Measurements from ENCODE around the gene DCAF16. TPM values are rescaled to one million over a fixed set of nuclear protein-coding genes. Genes with fewer than 3 reads are reported as not detected.
A peak's percentile ranks its signal among the peaks of the same experiment; 100 is the strongest.

DCAF16 gene
- total RNA-seq, 6 experiments from 2014 or later: 4.2 to 7.9 (median 5.6) TPM

GRCh38 chr4:17809667-17810066 lies 890 bp downstream of the DCAF16 start:
- Histone ChIP-seq H3K27ac (peak overlapping the region; percentile 78 to 93 (median 90)), H3K36me3 (no peaks in the 10 kb centered on the region), H3K4me3 (peak overlapping the region; percentile 73 to 86 (median 82)), H3K27me3 (no peaks in the 10 kb centered on the region), H3K4me1 (peaks cover 0 to 26% (median 14%) of the 10 kb centered on the region in 4 donors), H3K9me3 (no peaks in the 10 kb centered on the region)
- intact Hi-C loops (cut with DNase I): loop anchor here in 1 of 2 donors (10.0 kb wide), 1 partner anchor 775 kb away; no protein-coding TSS in a partner anchor
- 2% methylated on average over 7 of the region's 7 CpGs for WGBS (ENCODE audit: insufficient coverage, low coverage, low lambda C conversion rate, missing lambda C conversion rate)
- DNase-seq (no peak), ATAC-seq (no peak)
- TF ChIP-seq CTCF (IDR thresholded peaks at IDR 0.05): no peak
- TF ChIP-seq POLR2A (IDR thresholded peaks at IDR 0.05): no peak

GRCh38 chr4:17807446-17807845 lies 3.1 kb downstream of the DCAF16 start:
- intact Hi-C loops (cut with DNase I): no loop called here
- Histone ChIP-seq H3K27ac (no peak overlapping the region), H3K36me3 (peaks cover 0 to 22% (median 6%) of the 10 kb centered on the region in 4 donors), H3K27me3 (no peaks in the 10 kb centered on the region), H3K4me1 (peaks cover 0 to 26% (median 14%) of the 10 kb centered on the region in 4 donors), H3K4me3 (no peak overlapping the region), H3K9me3 (no peaks in the 10 kb centered on the region)
- TF ChIP-seq CTCF (IDR thresholded peaks at IDR 0.05): no peak
- no peak for TF ChIP-seq POLR2A (IDR thresholded peaks at IDR 0.05)
- 56% methylated on average over 6 of the region's 6 CpGs for WGBS (ENCODE audit: insufficient coverage, low coverage, low lambda C conversion rate, missing lambda C conversion rate)
- DNase-seq: no peak
- no peak for ATAC-seq

GRCh38 chr4:17805580-17806155 lies 4.9 kb downstream of the DCAF16 start:
- DNase-seq: no peak
- Histone ChIP-seq H3K4me1 (peaks cover 0 to 26% (median 12%) of the 10 kb centered on the region in 4 donors), H3K27ac (no peak overlapping the region), H3K9me3 (no peaks in the 10 kb centered on the region), H3K27me3 (no peaks in the 10 kb centered on the region), H3K36me3 (peaks cover 0 to 24% (median 6%) of the 10 kb centered on the region in 4 donors), H3K4me3 (no peak overlapping the region)
- intact Hi-C loops (cut with DNase I): no loop called here
- TF ChIP-seq CTCF (IDR thresholded peaks at IDR 0.05): no peak
- TF ChIP-seq POLR2A (IDR thresholded peaks at IDR 0.05): no peak
- 85% methylated on average over 3 of the region's 3 CpGs for WGBS (ENCODE audit: insufficient coverage, low coverage, low lambda C conversion rate, missing lambda C conversion rate)
- ATAC-seq: no peak

- Histone ChIP-seq H3K36me3 (peaks cover 0 to 9% (median 0%) of the 10 kb centered on the region in 4 donors), H3K9me3 (no peaks in the 10 kb centered on the region), H3K27ac (no peak overlapping the region), H3K27me3 (no peaks in the 10 kb centered on the region), H3K4me3 (no peak overlapping the region), H3K4me1 (no peaks in the 10 kb centered on the region)
- TF ChIP-seq POLR2A (IDR thresholded peaks at IDR 0.05) (no peak), CTCF (IDR thresholded peaks at IDR 0.05) (no peak)
- intact Hi-C loops (cut with DNase I): no loop called here
- no peak for DNase-seq
- no peak for ATAC-seq
- 100% methylated on average over 1 of the region's 1 CpG for WGBS (ENCODE audit: insufficient coverage, low coverage, low lambda C conversion rate, missing lambda C conversion rate)
Measured at GRCh38 chr4:17797808-17798207, 12.7 kb downstream of the DCAF16 start.
